GM18520 (cell line): ENCODE measurements around the gene ANKRD44.

Source experiments
- ATAC-seq: cut with Tn5 transposase; IDR thresholded peaks from one replicate; pipeline ENCODE4 v1.9.1; 2021; ENCODE audit not compliant: unreplicated experiment

The ANKRD44 gene

GRCh38 chr2:197126630-197127352, 183.8 kb downstream of the ANKRD44 start:
- ATAC-seq: no peak

DNA sequence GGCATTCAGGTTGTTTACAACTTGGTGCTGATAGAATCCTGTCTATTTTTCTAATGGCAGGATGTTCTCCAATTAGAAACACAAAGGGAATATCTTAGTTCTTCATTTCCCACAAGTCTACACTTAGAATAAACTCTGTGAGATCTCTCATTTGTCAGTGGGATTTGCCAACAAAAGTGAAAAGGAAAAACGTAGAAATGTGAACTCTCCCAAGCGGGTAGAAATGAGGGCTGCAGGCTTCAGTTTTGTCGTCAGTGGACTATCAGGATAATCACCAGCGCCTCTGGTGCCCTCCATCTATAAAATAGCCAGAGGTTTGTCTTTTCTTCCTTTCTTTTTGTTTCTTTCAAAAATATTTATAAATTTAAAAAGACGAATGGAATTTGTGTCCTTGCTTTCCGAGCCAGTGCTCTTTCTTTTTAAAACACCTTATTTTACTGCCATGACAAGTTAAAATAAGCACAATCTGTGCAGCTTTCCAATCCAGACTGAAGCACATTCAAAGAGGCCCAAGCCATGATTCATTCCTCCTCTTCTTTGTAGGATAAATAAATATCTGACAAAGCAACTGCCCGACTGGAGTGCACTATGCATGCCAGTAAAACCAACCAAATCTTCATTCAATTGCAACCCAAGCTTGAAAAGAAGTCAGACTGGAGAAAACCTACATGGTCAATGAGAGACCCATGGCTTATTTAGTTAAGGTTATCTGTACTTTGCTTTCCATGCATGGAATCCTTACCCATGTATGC, 185.8 kb downstream of the ANKRD44 start:
- ATAC-seq: no peak

DNA sequence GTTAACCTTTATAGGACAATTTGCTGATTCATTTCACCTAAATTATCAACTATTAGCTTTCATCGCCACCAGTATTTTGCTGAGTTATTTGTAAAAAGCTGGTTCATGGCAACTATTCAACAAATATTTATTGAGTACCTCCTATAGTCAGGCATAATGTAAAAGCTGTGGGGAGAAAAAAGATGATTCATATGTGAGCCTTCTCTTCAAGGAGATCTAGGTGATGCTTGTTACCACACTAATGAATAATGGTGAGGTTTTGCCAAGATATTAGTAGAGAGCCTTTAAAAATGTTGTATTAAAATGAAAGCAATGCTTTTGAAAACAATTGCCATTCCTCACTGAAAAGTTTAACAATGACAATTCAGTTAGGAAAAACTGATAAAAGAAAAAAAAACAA, 187.8 kb downstream of the ANKRD44 start:
- ATAC-seq: no peak

- no peak for ATAC-seq
Observed at GRCh38 chr2:197121756-197122385, 188.7 kb downstream of the ANKRD44 start.

GRCh38 chr2:197121255-197121654, 189.3 kb downstream of the ANKRD44 start:
- no peak for ATAC-seq

GRCh38 chr2:197116306-197116879, 194.2 kb downstream of the ANKRD44 start:
- no peak for ATAC-seq

- no peak for ATAC-seq
Observed at GRCh38 chr2:197115325-197115724, 195.3 kb downstream of the ANKRD44 start.

DNA sequence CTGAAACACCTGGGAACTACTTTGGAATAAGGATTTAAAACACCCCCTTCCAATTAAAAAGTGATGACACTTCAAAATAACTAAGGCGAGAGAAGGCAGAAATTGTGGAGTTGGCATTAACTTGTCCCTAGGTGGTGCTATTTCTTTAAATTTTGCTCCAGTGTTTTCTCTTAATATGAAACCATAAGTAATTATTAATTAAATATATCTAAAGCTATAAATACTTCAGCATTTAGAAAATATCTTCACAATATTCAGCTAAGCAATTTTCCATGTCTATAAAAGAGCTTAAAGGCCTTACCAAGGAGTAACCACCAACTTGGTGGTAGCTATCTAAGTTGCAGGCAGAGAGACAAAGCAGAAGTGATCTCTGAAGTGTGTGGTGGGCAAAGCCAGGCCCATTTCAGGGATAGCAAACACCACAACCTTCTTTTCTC, 197.3 kb downstream of the ANKRD44 start:
- ATAC-seq: no peak

DNA sequence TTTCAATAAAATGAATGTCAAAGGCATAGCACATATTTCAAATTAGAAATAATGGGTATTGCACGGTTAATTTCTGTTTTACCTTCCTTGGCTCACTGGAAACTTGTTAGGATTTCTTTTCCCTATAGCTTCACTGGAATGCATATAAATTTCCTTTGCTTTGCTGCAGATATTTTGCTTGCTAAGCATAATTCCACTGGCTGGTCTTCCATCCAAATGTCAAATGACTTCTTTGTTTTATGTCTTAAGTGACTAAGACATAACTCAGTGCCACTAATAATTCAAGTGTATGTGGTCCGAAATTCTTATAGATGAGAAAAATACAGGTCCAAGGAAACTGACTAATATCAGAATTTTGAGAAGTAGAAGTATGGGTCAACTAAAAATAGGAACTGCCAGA, 201.3 kb downstream of the ANKRD44 start:
- no peak for ATAC-seq

DNA sequence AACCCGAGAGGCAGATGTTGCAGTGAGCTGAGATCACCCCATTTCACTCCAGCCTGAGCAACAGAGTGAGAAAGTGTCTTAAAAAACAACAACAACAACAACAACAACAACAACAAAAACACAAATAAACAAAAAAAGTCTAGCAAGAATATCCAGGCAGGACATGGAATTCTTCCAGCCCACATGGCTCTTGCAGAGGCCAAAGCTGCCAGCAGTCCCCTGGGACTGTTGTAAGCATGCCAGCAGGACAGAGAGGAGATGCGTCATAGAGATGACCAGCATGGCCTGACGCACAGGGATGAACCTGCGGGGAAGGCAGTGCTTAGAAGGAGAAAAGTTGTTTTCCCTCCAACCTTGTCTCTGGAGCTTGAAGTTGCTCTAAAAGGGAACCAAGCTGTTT, 201.8 kb downstream of the ANKRD44 start:
- ATAC-seq: no peak

DNA sequence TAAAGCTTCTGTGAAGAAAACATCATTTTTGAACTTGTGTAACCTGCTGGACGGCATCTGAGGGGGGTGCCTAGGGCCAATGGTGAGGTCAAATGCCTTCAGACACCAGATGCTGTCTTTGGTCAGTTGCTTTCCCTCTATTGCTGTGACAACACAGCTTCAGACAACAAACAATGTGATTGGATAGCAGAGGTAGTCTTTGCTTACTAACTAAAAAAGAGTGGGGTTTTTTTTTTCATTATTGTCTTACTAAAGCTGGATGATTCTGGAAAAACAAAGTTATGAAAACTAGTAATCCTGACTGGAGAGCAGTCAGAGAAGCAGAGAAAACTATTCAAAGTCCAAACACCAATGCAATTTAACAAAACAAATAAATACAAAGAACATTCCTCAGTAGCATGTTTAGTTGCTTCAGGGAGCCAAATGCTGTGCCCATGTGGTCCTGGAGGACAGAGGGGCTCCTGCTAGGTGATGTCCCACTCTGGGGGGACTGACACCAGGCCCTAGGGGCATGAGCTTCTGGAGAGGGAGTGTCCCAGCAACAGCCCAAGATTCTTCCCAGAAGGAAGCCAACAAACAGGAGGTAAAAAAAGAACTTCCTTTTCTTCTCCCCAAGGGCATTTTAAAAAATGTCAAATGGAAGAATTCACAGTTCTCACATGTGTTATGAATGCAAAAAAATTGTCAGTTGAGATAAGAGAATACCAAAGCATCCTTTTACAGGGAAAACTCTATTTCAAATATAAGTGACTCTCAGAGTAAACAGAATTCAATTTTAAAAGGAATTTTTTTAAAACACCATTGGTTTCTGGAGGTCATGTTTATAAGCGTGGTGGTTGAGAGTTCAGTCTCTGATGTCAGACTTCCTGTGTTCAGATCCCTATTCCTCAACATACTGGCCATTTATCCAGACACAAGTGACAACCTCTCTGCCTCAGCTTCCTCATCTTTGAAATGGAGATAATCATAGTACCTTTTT, 203.0 kb downstream of the ANKRD44 start:
- no peak for ATAC-seq

GRCh38 chr2:197103363-197103762, 207.2 kb downstream of the ANKRD44 start:
- ATAC-seq: no peak

DNA sequence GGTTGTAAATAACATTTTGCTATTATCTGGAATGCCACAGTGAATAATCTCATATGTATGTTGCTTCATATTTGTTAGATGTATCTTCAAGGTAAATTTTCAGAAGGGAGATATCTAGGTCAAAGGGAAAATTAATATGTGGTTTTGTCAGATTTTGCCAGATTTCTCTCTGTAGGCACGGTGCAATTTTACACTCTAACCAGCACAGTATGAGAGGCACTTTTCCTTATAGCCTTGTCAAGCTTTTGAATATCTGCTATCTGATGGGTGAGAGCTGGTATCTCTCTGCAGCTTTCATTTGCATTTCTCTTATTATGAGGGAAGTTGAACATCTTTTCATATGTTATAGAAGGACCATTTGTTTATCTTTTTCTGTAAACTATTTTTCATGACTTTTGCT, 208.3 kb downstream of the ANKRD44 start:
- ATAC-seq: no peak

GRCh38 chr2:197101519-197101918, 209.1 kb downstream of the ANKRD44 start:
- no peak for ATAC-seq

- no peak for ATAC-seq
Observed at GRCh38 chr2:197097578-197098366, 212.8 kb downstream of the ANKRD44 start.

DNA sequence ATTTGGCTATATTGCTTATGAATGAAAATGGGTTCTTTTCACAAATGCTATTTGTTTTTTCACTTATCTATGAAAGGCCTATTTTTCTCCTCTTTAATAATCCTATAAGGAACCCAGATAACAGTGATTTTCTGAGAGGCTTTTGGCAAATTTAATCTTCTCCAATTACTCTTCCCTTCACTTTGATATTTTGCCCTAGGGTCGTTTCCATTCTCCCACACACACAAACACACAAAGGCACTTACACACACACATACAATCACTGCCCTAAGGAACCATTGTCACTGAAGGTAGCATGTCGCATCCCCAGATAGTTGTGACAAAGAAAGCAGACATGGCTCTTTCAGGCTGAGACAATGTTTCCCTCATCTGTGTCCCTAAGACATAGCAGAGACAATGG, 213.9 kb downstream of the ANKRD44 start:
- ATAC-seq: no peak

DNA sequence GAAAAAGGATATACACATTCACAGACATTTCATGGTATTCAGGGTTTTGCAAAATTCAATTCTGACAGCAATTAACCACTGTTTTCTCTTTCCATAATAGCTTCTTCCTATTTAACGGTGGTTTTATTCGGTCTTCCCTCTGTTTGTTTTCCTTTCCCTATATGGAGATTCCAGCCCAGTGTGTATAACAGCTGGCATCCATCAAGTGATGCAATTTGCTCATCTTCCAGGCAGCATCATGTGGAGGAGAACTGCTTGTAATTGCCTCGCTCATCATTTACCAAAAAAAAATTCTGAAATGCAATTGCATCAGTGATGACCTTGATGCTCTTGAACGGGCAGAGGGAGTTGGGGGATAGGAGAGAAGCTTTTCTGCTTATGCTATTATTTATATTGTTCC, 218.1 kb downstream of the ANKRD44 start:
- no peak for ATAC-seq

- no peak for ATAC-seq
Observed at GRCh38 chr2:197090742-197091367, 219.7 kb downstream of the ANKRD44 start.

DNA sequence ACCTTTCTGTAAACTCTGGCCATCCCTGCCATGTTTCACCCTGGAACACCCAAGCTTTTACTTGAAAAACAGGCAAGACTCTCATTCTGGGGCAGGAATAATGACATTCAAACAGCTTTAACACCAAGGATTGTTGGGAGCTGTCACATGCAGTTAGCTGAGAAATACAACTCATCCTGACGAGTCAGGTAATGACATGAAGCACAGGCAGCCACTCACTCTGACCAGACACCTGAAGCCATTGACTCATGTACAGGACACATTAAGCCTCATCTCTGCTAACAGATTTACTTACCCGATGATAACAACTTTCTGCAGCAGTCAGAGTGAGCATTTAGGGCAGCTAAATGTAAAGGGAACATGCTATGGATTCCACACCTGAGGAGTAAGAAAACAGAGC, 220.9 kb downstream of the ANKRD44 start:
- ATAC-seq: no peak
